GM10266 (cell line): ENCODE data around the gene RAP1GAP2.

Experiments
- DNase-seq: peaks from one replicate; pipeline ENCODE4 v3.0.0; 2012; ENCODE audit errors: extremely low spot score
- CTCF ChIP-seq: IDR thresholded peaks from 2 replicates; pipeline ENCODE4 v1.5.1; 2012; ENCODE audit warnings: mild to moderate bottlenecking, low read depth; ENCODE audit not compliant: control insufficient read depth, insufficient read depth; ENCODE audit errors: missing control alignments

Gene RAP1GAP2

DNA sequence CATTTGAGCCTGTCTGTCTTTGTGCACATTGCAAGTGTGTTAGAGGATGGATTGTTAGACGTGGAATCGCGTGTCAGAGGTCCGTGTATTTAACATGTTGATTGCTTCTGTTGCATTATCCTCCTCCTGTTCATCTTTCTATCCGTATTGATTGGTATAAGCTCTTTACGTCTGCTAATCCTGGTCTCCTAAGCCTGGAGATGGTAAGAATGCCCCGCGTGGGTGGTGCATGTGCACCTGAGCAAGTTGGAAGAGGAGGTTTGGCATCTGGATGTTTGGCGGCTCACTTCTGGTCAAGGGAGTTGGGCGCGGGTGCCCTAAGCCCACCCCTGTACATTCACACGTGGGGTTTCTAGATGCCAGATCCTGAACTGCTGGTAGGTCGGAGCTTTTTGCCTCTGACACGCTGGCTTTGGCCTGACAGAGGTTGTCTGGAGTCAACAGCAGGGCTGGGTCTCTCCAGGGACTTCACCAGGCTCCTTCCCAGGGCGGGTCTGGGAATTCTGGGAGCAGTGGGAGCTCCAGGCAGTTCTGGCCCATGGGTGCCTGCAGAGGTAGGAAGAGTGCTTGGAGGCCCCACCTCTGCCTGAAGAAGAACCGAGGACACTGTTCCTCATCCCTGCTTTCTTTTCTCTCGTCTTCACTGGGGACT, 159.8 kb downstream of the RAP1GAP2 start:
- no peak for TF ChIP-seq CTCF
- no peak for DNase-seq

DNA sequence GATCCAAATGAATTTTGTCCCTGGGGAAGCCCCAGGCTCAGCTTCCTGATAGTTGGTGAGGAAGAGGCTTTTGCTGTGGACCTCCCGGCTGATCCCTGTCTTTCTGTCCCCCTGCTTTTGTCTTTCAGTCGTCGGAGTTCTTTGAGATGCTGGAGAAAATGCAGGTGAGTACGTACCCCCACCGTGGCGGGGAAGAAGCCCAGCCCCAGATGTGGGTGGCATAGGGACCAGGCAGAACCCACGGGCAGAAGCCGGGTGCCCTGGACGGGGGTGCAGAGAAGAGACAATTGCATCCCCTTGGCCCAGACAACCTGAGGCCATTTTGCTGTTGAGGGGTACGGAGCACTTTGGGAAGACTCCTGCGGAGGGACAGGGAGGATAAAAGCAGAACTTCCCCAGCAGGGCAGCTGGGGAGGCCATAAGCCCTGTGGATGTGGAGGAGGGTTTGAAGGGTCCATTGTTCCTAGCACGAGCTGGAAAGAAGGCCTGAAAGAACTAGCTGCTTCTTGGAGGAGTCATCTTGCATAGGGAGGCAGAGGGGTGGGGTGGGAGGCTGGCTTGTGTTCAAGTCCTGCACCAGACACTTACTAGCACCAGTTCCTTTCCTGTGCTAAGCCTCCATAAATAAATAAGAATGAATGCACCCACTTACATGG, 161.5 kb downstream of the RAP1GAP2 start:
- TF ChIP-seq CTCF, result no peak
- no peak for DNase-seq

GRCh38 chr17:2958706-2959222, 162.5 kb downstream of the RAP1GAP2 start:
- TF ChIP-seq CTCF, result no peak
- DNase-seq, result no peak

DNA sequence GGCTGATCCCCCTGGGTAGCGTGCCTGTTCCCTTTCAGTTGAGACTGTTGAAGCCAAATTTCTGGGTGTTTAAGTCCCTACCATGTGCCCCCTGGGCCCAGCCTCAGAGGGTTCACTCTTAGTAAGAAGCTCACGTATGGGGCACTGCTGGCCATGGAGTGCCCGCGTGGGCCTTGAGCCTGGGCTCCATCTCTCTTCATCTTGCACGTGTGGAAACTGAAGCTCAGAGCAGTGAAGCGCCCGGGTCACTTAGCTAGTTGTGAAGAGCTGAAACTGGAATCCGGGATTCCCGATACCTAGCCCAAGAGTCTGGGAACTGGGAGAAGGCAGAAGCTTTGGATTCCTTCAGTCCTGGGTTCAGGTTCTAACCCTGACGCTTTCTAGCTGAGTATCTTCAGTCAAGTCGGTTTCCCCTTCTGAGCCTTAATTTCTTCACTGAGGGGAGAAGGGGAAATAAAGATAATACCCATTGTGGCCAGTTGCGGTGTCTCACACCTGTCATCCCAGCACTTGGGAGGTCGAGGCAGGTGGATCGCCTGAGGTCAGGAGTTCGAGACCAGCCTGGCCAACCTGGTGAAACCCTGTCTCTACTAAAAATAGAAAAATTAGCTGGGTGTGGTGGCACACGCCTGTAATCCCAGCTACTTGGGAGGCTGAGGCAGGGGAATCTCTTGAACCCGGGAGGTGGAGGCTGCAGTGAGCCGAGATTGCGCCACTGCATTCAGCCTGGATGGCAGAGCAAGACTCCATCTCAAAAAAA, 163.3 kb downstream of the RAP1GAP2 start:
- DNase-seq, result no peak
- TF ChIP-seq CTCF, result no peak

DNA sequence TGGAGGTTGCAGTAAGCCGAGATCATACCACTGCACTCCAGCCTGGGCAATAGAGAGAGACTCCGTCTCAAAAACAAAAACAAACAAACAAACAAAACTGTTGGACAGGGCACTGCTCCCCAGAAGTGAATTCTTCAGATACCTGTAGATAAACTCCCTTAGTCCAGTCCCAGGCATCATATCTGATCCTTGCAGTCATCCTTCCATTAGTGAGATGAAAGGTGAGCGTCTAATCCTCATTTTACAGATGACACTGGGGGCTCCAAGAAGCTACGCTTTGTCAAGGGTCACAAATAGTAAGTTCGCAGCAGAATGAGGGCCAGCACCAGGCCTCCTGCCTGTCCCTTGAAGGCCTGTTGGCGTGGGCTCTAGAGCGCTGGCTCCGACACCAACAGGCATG, 165.2 kb downstream of the RAP1GAP2 start:
- no peak for DNase-seq
- no peak for TF ChIP-seq CTCF

DNA sequence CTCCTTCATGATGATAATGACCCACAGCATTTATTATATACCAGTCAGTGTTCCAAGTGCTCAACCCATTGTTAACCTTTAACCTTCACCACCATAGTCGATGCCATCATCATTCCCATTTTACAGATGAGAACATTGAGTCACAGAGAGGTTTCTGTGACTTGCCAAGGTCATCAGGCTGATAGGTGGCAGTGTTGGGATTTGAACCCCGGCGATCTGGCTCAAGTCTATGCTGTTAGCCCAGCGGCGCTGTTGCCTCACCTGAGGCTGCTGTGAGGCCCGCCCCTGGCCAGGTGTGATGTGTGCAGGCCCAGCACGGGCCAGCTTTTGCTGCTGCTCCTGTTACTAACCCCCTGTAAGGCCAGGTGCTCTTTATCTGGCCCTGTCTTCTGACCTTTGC, 166.0 kb downstream of the RAP1GAP2 start:
- TF ChIP-seq CTCF, result no peak

GRCh38 chr17:2962729-2963128, 166.5 kb downstream of the RAP1GAP2 start:
- DNase-seq, result no peak
- no peak for TF ChIP-seq CTCF

More for the DNA sequence above, 166.0 kb downstream of the RAP1GAP2 start:
- no peak for DNase-seq
